GM19043 (cell line): Measurements from ENCODE around the gene CST6.

ENCODE experiments used
- ATAC-seq: cut with Tn5 transposase; IDR thresholded peaks from one replicate; pipeline ENCODE4 v1.9.1; 2021; ENCODE audit warnings: low read depth; ENCODE audit not compliant: unreplicated experiment

The CST6 gene

DNA sequence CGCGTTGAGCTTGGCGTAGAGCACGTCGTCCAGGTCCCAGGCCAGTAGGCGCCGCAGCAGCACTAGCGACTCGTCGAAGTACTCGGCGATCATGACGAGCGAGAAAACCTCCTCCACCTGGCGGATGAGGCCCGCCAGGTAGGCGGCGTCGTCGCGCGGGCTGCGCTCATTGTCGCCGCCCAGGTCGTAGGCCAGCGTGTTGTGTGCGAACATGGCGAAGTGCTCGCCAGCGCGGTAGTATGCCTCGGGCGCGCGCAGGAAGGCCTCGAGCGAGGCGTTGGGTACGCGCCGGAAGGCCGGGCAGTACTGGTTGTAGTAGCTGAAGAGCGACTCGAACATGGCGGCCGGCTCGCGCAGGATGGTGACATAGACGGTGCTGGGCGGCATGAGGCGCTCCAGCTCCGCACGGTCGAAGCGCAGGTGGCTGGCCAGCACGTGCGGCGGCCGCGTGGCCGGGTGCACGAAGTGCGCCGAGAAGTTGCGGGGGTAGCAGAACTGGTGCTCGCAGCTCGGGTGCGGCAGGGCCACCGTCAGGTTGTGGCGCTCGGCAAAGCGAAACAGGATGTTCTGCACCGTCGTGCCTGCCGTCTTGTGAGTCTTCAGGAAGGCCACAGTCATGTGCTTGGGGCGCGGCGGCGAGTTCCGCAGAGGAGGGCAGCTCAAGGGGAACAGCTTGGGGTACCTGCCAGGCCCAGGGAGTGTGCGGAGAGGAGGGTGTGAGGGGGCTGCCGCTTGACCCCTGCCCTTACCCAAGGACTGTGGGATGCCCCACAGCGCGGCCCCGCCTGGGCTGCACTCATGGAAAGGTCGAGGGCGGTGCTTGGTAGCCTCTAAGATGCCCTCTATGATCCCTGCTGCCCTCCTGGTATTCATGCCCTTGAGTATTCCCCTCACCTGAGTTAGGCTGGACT lies 31.4 kb downstream of the CST6 start:
- no peak for ATAC-seq

DNA sequence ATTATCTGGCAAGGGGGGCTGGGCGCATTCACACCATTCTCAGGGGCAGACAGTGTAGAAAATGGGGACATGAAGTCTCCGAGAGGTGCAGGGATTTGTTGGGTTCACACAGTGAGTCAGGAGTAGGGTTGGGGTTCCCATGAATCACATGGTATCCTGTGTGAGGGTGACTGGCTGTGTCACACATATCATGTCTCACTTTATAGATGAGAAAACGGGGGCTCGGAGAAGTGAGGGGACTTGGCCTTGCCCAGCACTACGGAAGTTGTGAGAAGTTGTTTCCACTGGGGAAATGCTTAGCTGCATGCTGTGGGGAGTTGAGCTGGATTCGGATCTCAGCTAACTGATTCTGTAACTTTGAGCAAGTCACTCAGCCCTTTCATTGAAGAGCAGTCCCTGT lies 32.9 kb downstream of the CST6 start:
- no peak for ATAC-seq

DNA sequence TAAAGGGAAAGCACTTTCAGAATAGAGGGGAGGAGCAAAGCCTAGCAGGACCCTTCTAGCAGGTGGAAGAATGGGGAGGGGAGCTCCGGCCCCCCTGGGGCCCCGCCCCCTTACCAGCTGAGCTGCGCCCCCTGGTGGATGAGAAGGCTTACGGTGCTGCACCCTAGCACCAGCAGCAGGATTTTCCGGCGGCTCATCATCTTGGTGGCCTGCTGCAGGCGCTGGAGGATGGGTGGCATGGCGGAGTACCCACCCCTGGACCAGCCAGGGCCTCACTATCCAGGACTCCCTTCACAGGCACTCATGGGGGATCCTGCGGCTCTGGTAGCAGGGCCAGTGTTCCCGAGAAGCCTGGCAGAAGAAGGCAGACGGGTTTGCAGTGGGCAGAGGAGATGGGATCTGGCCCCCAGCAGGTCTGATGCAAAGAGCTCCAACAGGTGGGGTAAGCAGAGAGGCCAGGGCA lies 33.4 kb downstream of the CST6 start:
- no peak for ATAC-seq

DNA sequence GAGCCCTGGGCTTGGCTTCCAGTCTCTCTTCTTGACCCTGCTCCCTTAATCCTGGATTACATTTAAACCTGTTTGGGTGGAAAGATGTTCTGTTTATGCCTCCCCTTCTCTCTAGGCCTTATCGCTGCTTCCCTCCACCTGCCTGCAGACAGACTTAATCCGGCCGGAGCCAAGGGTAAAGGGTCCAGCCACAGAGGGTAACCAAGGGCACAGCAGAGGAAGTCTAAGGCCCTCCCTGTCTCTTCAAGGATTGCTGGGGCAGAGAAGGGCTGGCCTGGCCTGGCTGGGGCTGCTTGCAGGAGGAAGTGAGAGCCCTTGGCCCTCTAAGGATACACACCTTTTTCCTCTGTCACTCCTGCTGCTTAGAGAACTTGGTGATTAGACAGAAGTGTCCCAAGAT lies 35.1 kb downstream of the CST6 start:
- ATAC-seq, result no peak

DNA sequence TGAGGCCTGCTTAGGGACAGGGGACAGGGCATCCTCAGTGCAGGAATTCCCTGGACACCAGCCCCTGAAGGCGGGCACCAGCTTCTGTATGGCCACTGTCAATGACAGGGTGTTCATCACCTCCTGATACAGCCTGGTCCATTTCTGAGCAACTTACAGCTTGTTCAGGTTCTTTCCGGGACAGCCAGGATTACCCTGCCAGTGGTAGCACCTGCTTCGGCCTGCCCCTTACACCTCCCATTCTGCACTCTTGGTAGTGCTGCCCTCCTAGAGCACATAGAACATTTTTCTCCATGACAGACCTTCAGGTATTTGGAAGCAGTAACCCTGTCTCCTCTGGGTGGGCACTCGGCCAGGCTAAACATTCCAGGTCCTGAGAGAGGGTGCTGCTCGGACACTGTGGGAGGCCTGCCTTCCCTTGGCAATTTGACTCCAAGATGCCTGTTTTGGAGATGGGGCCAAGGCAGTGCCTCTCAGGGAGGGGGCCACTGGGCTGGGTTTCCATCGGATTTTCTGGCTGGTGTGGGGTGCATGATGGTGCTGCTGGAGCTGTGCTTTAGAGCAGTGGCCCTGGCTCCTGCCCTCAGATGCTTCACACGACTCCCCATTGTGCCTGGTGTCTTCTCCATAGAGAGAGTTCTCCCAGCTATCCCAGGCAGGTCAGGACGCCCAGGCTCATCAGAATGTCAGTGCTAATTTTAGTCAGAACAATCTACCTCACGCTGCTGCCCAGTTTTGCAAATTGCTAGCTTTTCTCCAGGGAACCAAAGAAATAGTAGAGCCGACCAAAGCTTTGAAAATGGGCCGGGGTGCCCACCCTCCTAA lies 35.9 kb downstream of the CST6 start:
- no peak for ATAC-seq

DNA sequence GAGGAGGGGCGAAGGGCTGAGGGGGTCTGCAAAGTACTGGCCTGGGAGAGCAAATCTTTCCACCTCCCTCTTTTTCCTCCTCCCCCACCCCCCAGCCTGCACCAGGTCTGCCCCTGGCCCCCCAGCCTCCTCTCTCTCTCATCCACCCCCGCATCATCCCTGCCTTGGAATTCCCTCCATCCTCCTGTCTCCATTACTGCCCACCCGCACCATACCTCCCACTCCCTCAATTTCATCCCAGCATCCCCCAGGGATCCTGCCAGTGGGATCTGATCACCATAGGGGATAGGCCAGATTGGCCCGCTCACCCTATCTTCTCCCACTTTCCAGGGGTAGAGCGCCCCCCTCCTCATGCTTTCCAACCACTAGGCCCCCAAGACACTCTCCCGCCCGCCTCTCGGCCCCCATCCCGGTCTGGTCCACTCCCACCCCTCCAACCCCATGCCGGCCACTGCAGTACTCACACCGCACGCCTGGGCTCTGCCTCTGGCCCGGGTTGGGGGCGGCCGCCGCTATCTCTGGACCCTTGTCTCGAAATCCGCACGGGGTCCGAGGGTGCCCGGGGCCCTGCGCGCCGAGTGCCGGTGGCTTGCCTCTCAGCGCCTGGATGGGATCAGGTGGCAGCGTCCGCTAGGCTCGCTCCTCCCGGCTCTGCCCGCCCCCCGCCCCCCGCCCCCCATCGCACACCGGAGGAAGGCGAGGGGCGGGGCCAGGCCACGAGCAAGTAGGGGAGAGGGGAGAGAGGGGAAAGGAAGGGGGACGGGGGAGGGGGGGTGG lies 36.9 kb downstream of the CST6 start, which contains the start of gene GAL3ST3:
Gene GAL3ST3 (minus strand): TSS at position 615 of the 777 bp plus-strand sequence. CDS start 3,746 bp downstream, outside the sequence.
- ATAC-seq, result no peak

DNA sequence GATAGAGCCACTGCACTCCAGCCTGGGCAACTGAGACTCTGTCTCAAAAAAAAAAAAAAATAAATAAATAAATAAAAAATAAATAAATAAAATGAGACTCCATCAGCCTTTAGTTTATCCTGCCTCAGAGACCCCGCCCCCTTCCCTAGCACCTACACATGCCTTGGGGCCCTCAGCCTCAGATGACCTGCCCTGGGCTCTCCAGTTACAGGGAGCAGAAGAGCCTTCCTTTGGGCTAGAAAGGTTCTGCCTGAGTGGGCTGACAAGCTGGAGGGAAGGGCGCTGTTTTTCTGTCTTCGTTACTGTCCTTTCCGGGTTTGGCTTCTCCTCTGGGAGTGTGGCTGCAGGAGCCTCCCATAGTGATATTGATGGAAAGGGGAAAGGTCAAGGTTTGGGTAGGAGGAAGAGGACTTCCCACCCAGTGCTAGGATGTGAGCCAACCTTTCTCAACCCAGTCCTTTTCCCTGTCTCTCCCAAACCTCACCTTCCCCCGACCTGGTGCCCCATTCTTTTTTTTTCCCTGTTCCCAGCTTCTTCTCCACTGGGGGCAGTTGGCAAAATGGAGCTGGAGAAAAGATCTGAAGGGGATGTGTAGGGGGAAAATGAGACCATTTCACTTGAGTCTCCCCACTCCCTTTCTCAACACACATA lies 38.9 kb downstream of the CST6 start:
- ATAC-seq, result no peak

DNA sequence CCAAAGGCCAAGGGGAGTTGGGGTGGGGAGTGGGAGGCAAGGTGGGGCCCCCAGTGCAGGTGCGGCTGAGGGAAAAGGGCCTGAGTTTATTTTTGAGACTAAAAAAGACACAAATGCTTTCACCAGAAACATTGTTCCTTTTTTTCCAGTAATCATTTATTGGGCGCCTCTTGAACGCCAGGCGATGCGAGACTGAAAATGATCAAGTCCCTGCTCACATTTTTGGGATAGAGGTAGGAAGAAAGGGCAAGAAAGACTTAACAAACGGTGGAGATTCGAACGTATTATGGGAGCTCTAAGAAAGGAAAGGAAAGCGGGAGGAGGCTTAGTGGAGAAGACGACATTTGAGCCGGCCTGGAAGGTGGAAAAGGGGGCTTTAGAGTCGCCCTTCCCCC lies 39.6 kb downstream of the CST6 start:
- ATAC-seq, result no peak

DNA sequence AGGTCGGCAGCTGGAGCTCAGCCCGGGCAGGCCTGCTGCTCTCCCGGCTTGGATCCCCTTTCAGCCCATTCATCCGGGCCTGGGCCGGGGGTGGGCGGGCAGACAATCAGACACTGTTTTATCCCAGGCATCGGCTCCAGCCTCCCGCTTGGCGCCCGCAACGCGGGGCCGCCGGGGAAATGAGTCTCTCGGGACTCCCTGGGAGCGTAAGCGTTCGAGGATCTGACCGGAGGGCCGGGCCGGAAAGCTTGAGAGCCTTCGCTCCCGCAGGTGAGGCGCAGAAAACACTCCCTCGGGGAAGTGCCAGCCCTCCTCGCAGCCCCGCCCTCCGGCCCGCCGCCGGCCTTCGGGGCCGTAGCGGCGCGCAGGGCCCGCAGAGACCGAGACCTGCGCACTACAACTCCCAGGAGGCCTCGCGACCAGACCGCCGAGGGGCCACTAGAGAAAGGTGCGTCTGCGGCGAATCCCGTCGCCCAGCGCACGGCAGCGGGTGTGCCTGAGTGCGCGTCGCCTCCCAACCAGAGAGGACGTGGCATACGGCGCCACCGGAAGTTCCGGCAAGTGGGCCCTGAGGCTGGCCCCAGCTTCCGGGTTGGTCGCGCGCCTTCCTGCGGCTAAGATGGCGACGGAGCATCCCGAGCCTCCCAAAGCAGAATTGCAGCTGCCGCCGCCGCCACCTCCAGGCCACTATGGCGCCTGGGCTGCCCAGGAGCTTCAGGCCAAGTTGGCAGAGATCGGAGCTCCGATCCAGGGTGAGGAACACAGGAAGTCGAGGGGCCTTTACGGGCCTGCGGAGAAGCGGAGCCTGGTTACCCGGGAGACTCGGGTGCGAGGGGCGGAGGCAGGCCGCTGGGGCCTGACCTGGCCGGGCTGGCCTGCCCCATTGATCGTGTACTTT lies 40.2 kb downstream of the CST6 start, which contains the start of gene SF3B2:
Gene SF3B2 (plus strand): TSS at position 599 of the 898 bp plus-strand sequence. CDS start 21 bp downstream, at position 620.
- ATAC-seq, result peak; percentile 93

DNA sequence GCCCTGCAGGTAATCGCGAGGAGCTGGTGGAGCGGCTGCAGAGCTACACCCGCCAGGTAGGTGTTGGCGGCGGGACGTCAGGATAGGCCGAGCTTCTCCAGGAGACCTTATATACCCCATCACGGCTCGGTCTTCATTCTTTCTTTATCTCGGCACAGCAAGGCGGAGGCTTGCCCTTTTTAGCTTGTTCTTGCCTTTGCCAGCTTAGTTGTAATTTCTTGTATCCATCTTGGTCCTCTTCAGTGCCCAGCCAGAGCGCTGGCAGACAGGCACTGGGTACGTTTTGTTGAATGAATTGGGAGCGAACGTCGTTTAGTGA lies 40.8 kb downstream of the CST6 start:
- ATAC-seq, result no peak

DNA sequence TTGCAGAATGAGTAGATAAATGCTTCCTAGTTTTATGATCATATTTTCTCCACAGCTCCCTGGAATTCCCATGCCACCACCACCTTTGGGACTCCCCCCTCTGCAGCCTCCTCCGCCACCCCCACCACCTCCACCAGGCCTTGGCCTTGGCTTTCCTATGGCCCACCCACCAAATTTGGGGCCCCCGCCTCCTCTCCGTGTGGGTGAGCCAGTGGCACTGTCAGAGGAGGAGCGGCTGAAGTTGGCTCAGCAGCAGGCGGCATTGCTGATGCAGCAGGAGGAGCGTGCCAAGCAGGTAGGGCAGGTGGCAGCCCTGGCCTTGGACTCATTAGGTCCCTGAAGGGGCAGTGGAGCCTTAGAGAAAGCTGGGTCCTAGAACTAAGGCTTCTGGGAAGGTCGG lies 43.2 kb downstream of the CST6 start:
- ATAC-seq, result no peak

DNA sequence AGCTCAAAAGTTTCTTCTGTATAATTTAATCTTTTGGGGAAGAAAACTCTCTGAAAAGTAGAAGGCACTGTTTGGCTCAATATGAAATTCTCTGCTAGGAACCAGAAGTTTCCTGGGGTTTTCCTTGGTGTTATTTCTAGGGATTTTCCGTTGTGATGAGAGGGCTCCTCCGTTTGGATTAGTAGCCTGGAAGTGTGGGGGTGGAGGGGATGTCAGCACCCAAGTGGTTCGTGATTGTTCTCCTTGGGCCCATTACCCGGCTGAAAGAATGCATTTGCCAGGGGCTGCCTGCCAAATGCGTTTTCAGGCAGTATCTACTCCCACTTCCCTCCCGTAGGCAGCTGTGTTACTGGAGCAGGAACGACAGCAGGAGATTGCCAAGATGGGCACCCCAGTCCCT lies 44.7 kb downstream of the CST6 start:
- no peak for ATAC-seq

DNA sequence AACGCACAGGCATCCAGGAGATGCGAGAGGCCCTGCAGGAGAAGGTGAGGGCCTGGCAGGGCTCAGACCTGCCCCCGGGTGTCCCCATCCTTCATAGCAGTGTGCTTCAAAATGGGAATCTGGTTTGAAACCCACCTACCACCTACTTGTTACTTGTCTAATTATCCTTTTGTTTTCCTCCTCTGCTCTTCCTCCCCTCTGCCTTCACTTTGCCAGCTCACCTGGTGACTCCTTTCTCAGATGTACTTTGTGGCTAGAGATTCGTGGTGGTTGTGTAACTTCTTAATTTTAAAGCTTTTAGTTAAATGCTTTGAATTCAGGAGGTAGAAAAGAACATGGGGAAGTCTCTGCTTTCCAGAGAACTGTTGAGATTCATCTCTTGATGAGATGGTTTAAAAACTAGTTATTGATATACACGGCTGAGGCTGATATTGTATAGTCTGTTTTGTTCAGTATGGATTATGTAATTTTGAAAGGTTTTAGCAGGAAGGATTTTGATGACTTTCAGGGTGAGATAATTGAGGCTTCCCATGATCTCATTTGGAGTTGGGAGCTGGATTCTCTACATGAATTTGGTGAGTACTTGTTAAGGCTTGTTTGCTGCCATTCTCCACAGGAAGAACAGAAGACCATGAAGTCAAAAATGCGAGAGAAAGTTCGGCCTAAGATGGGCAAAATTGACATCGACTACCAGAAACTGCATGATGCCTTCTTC lies 48.3 kb downstream of the CST6 start:
- no peak for ATAC-seq

DNA sequence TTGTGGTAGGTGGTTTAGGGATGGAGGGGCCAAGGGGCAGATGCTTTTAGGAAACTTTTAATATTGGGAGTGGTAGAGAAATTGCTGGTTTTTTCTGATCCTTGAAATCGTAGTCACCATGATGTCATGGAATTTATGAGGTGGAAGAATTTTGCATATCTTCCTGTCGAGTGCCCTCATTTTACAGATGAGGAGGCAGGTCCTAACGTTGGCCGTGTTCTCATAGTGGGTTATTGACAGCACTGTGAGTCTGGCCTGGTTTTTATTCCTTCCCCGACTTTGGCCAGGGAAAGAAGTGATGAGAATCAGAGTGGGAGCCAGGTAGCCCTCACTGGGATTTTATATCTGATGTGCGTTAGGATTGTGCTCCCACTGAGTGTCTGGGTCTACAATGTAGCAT lies 49.5 kb downstream of the CST6 start:
- ATAC-seq, result no peak

DNA sequence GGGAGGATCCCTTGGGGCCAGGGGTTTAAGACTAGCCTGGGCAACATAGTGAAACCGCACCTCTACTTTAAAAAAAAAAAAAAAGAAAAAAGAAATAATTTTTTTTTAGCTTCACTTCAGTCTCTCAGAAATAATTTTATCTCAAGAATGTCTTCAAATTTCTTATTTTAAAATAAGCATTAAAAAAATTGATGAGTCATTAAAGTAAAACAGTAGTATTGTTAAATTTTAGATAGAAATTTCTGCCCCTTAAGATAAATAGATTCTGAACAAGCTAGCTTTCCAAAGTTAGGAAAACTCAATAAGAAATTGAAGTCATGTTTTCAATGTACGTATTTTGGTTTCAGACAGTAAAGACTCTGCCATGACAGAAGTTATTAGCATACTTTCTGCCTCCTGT lies 50.6 kb downstream of the CST6 start:
- no peak for ATAC-seq
